PC-3 (cell line): ENCODE data around the gene WDR27. TPM values are rescaled to one million over a fixed set of nuclear protein-coding genes. Genes with fewer than 3 reads are reported as not detected.

ENCODE experiments used
- ATAC-seq: fragments of 200-7000 bp; cut with Tn5 transposase; 2 replicates; pipeline ENCODE4 v1.9.1; 2020; ENCODE audit warnings: mild to moderate bottlenecking, moderate library complexity
- BruUV-seq: library from RNA; stranded (reverse); fragments of 400-500 nt; replicated peaks from 2 replicates; lab custom pipeline; 2021; lab: Mats Ljungman, UMichigan
- CTCF ChIA-PET: fragments of 300-600 bp; sonication (Branson Sonifier 250); formaldehyde crosslinking; loops from one replicate; lab custom pipeline; 2022; ENCODE audit warnings: antibody characterized with exemption; lab: Charles Lee
- POLR2A ChIA-PET: fragments of 300-600 bp; sonication (Branson Sonifier 250); formaldehyde crosslinking; loops from one replicate; lab custom pipeline; 2022; ENCODE audit warnings: antibody characterized with exemption; ENCODE audit not compliant: unreplicated experiment; lab: Charles Lee
- DNase-seq: peaks from one replicate; pipeline ENCODE4 v3.0.0-alpha.2; 2015
- H2AFZ ChIP-seq: fragments of 300-600 bp; sonication (generic); 2 replicates; pipeline ENCODE4 v1.6.0; 2016; ENCODE audit warnings: antibody characterized with exemption, low read length
- H3F3A ChIP-seq: fragments of 300-600 bp; sonication (generic); one replicate; pipeline ENCODE4 v1.6.0; 2017; ENCODE audit warnings: antibody characterized with exemption, low read length, control low read depth, mild to moderate bottlenecking; ENCODE audit not compliant: unreplicated experiment
- H3K27ac ChIP-seq: fragments of 300-600 bp; sonication (generic); 2 replicates; pipeline ENCODE4 v1.5.1; 2016; ENCODE audit warnings: mild to moderate bottlenecking, low read length
- H3K27me3 ChIP-seq: fragments of 300-600 bp; sonication (generic); 2 replicates; pipeline ENCODE4 v1.6.1; 2016; ENCODE audit warnings: low read length, mixed read lengths
- H3K36me3 ChIP-seq: fragments of 300-600 bp; sonication (generic); 2 replicates; pipeline ENCODE4 v1.6.1; 2016; ENCODE audit warnings: low read depth, mixed run types, low read length, mixed read lengths
- H3K4me1 ChIP-seq: fragments of 300-600 bp; sonication (generic); 2 replicates; pipeline ENCODE4 v1.5.1; 2016; ENCODE audit warnings: low read length; ENCODE audit not compliant: insufficient read depth
- H3K4me2 ChIP-seq: fragments of 300-600 bp; sonication (generic); 2 replicates; pipeline ENCODE4 v1.6.0; 2016; ENCODE audit warnings: low read length
- H3K4me3 ChIP-seq: fragments of 300-600 bp; sonication (generic); 2 replicates; pipeline ENCODE4 v1.5.1; 2016; ENCODE audit warnings: mild to moderate bottlenecking, low read length, mixed read lengths
- H3K79me2 ChIP-seq: fragments of 300-600 bp; sonication (generic); 2 replicates; pipeline ENCODE4 v1.6.1; 2017; ENCODE audit warnings: low read length, mixed read lengths
- H3K9ac ChIP-seq: fragments of 300-600 bp; sonication (generic); 2 replicates; pipeline ENCODE4 v1.6.0; 2016; ENCODE audit warnings: mild to moderate bottlenecking, low read length
- H3K9me2 ChIP-seq: fragments of 300-600 bp; sonication (generic); replicated peaks from 2 replicates; pipeline ENCODE4 v1.6.1; 2016; ENCODE audit warnings: mixed run types, low read length, mixed read lengths
- H3K9me3 ChIP-seq: fragments of 300-600 bp; sonication (generic); 2 replicates; pipeline ENCODE4 v1.6.1; 2016; ENCODE audit warnings: low read length, mixed read lengths
- H4K20me1 ChIP-seq: fragments of 300-600 bp; sonication (generic); 2 replicates; pipeline ENCODE4 v1.6.1; 2016; ENCODE audit warnings: low read length, mixed read lengths
- EZH2 ChIP-seq: fragments of 300-600 bp; sonication (generic); IDR thresholded peaks from one replicate; pipeline ENCODE4 v1.6.1; 2017; ENCODE audit warnings: antibody characterized with exemption, mild to moderate bottlenecking, low read length; ENCODE audit not compliant: unreplicated experiment
- EZH2phosphoT487 ChIP-seq: fragments of 300-600 bp; sonication (generic); IDR thresholded peaks from 2 replicates; pipeline ENCODE4 v1.6.1; 2018; ENCODE audit warnings: mild to moderate bottlenecking, antibody characterized with exemption, low read length, borderline replicate concordance
- intact Hi-C: fragments of 100-400 bp; cut with micrococcal nuclease; formaldehyde crosslinking; loops from 2 replicates; pipeline ENCODE4 v1.9.0; 2023
- total RNA-seq: library from RNA; depleted of rRNA; stranded (reverse); fragments of >200 nt; gene quantifications from 2 replicates; pipeline ENCODE4 v1.2.3, GENCODE V29; 2014
- TF ChIP-seq, protein P1 (sequence below): fragments of 300-600 bp; sonication (generic); conservative IDR thresholded peaks from 2 replicates; pipeline ENCODE4 v1.5.1; 2017; ENCODE audit warnings: antibody characterized with exemption, low read depth, mild to moderate bottlenecking, low read length

Gene WDR27
- total RNA-seq, 1 experiment from 2014 or later, result 20.0 TPM

DNA sequence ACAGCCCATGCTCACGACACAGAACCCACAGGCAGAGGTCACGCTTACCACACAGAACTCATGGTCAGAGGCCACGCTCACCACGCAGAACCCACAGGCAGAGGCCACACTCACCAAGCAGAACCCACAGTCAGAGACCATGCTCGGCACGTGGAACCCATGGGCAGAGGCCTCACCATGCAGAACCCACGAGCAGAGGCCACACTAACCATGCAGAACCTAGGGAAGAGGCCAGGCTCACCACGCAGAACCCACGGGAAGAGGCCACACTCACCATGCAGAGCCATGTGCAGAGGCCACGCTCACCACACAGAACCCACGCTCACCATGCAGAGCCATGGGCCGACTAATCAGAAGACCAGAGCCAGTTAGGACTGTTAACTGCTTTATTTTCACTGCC, 245.0 kb downstream of the WDR27 start:
- POLR2A ChIA-PET, result no interaction called here
- no TSS peak for BruUV-seq
- TF ChIP-seq EZH2, result no peak

DNA sequence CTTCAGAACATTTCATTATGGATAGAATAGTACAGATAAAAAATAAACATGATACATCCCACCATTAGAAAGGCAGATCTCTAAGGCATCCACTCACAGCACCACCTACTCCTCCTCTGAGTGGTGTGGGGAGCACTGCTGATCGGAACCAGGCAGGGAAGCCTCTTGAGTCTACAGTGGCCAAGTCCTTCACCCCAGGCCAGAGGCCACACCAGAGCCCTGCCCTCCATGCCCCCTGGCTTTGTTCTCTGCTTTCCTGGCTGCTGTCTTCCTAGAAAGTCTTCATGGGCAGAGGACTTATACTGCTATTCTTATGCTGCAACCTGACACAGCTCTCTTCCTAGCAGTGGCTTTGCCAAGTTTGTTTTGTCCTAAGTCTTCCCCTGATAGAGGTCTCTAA, 246.4 kb downstream of the WDR27 start:
- ChIA-PET POLR2A (no interaction called here), CTCF (no interaction called here)
- no peaks in the 10 kb centered on the region for H3K9me2 ChIP-seq
- ATAC-seq, result no peak
- H2AFZ ChIP-seq, result no peak overlapping the region
- TF ChIP-seq, protein P1, sequence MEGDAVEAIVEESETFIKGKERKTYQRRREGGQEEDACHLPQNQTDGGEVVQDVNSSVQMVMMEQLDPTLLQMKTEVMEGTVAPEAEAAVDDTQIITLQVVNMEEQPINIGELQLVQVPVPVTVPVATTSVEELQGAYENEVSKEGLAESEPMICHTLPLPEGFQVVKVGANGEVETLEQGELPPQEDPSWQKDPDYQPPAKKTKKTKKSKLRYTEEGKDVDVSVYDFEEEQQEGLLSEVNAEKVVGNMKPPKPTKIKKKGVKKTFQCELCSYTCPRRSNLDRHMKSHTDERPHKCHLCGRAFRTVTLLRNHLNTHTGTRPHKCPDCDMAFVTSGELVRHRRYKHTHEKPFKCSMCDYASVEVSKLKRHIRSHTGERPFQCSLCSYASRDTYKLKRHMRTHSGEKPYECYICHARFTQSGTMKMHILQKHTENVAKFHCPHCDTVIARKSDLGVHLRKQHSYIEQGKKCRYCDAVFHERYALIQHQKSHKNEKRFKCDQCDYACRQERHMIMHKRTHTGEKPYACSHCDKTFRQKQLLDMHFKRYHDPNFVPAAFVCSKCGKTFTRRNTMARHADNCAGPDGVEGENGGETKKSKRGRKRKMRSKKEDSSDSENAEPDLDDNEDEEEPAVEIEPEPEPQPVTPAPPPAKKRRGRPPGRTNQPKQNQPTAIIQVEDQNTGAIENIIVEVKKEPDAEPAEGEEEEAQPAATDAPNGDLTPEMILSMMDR, result no peak
- TF ChIP-seq EZH2phosphoT487 (no peak), EZH2 (no peak)
- H3K36me3 ChIP-seq, result no peaks in the 10 kb centered on the region
- H3K4me3 ChIP-seq, result no peak overlapping the region
- DNase-seq, result no peak
- no peak overlapping the region for H3K4me2 ChIP-seq
- H3K4me1 ChIP-seq, result no peaks in the 10 kb centered on the region
- H3K9me3 ChIP-seq, result no peaks in the 10 kb centered on the region
- no peaks in the 10 kb centered on the region for H3F3A ChIP-seq
- no peaks in the 10 kb centered on the region for H3K79me2 ChIP-seq
- no peak overlapping the region for H3K9ac ChIP-seq
- BruUV-seq, result no TSS peak
- no peaks in the 10 kb centered on the region for H4K20me1 ChIP-seq
- intact Hi-C loops, result no loop called here
- peaks cover 8% of the 10 kb centered on the region; the same call in 1 of the 2 replicates for H3K27me3 ChIP-seq
- H3K27ac ChIP-seq, result no peak overlapping the region

More for the DNA sequence above, 245.0 kb downstream of the WDR27 start:
- no peak overlapping the region for H3K4me3 ChIP-seq
- H3K4me1 ChIP-seq, result no peaks in the 10 kb centered on the region
- no peak overlapping the region for H3K9ac ChIP-seq
- H3K4me2 ChIP-seq, result no peak overlapping the region
- H3K9me3 ChIP-seq, result no peaks in the 10 kb centered on the region
- H3K79me2 ChIP-seq, result no peaks in the 10 kb centered on the region
- ATAC-seq (no peak), DNase-seq (no peak)
- CTCF ChIA-PET, result no interaction called here
- no peak overlapping the region for H3K27ac ChIP-seq
- no peaks in the 10 kb centered on the region for H3K9me2 ChIP-seq
- intact Hi-C loops, result no loop called here
- H3K36me3 ChIP-seq, result no peaks in the 10 kb centered on the region
- no peak overlapping the region for H2AFZ ChIP-seq
- H4K20me1 ChIP-seq, result no peaks in the 10 kb centered on the region
- H3F3A ChIP-seq, result no peaks in the 10 kb centered on the region
- no peaks in the 10 kb centered on the region; the same call in 1 of the 2 replicates for H3K27me3 ChIP-seq

DNA sequence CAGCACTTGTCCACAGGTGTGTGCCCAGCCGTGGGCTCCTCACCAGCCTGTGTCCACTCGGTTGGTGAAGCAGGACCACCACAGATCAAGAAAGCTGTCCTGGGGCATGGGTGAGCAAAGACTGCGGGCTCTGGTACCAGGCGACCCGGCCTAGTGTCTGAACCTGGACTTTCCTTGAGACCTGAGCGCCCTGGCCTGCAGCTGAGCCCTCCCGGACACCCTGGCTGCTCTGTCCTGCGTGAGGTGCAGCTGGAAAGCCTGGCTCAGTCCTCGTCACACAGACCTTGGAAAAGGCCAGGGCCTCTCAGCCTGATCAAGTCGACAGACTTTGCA, 247.0 kb downstream of the WDR27 start:
- no TSS peak for BruUV-seq
- intact Hi-C loops, result no loop called here
- CTCF ChIA-PET, result no interaction called here

More for the DNA sequence above, 247.0 kb downstream of the WDR27 start:
- H3K4me3 ChIP-seq, result no peak overlapping the region
- H3K27ac ChIP-seq, result no peak overlapping the region
- no peak overlapping the region for H3K4me2 ChIP-seq
- no peaks in the 10 kb centered on the region for H3K9me2 ChIP-seq
- no peak for DNase-seq
- H3K9ac ChIP-seq, result no peak overlapping the region
- ATAC-seq, result no peak
- peaks cover 13% of the 10 kb centered on the region; the same call in 1 of the 2 replicates for H3K27me3 ChIP-seq
- no peaks in the 10 kb centered on the region for H4K20me1 ChIP-seq
- no peak for TF ChIP-seq EZH2phosphoT487
- no peak for TF ChIP-seq EZH2
- TF ChIP-seq, protein P1, result no peak
- no peaks in the 10 kb centered on the region for H3K79me2 ChIP-seq
- H3K36me3 ChIP-seq, result no peaks in the 10 kb centered on the region
- no peaks in the 10 kb centered on the region for H3K9me3 ChIP-seq
- H2AFZ ChIP-seq, result no peak overlapping the region
- H3F3A ChIP-seq, result no peaks in the 10 kb centered on the region
- POLR2A ChIA-PET, result no interaction called here
- no peaks in the 10 kb centered on the region for H3K4me1 ChIP-seq
